ENCODE measurements around the gene NME2.
A peak's percentile ranks its signal among the peaks of the same experiment; 100 is the strongest.

The NME2 gene

GRCh38 chr17:51128076-51128475 is 38.1 kb upstream of the NME2 start:
- TF ChIP-seq POLR2A (IDR thresholded peaks at IDR 0.05; ENCODE audit: low read depth, low read length) = no peak
- TF ChIP-seq TAF1 (IDR thresholded peaks at IDR 0.05; ENCODE audit: borderline replicate concordance, low read depth, low read length) = no peak
- TF ChIP-seq POLR2AphosphoS5 (IDR thresholded peaks at IDR 0.05; ENCODE audit: low read depth, low read length) = no peak
- no peak for FAIRE-seq

DNA sequence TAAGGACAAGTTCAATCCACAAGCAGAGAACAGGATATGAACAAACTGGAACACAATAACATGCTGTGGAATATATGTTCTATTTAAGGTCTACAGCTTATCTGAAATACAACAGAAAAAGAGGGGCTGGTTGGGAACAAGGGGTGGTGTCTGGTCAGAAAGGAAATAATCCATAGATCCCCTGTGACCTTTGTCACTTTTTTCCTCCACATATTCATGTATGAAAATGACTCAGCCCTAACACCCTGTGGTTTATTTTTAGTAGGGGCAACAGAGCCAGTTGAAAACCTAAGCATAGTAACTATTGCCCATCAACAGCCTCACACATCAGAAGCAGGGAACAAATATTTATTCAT is 33.3 kb upstream of the NME2 start:
- DNase-seq (ENCODE audit: insufficient read length) = no peak
- no peak for FAIRE-seq
- TF ChIP-seq POLR2AphosphoS5 (IDR thresholded peaks at IDR 0.05; ENCODE audit: low read depth, low read length) = no peak
- no peak for TF ChIP-seq POLR2A (IDR thresholded peaks at IDR 0.05; ENCODE audit: low read depth, low read length)
- no peak for TF ChIP-seq TAF1 (IDR thresholded peaks at IDR 0.05; ENCODE audit: borderline replicate concordance, low read depth, low read length)

More at GRCh38 chr17:51128076-51128475, 38.1 kb upstream of the NME2 start:
- DNase-seq (ENCODE audit: insufficient read length) = no peak

- no peak for TF ChIP-seq POLR2AphosphoS5 (IDR thresholded peaks at IDR 0.05; ENCODE audit: low read depth, low read length)
- TF ChIP-seq POLR2A (IDR thresholded peaks at IDR 0.05; ENCODE audit: low read depth, low read length) = no peak
- TF ChIP-seq TAF1 (IDR thresholded peaks at IDR 0.05; ENCODE audit: borderline replicate concordance, low read depth, low read length) = no peak
- no peak for FAIRE-seq
- DNase-seq (ENCODE audit: insufficient read length) = no peak
Measured at GRCh38 chr17:51133365-51133764, 32.8 kb upstream of the NME2 start.

- FAIRE-seq = no peak
- DNase-seq (ENCODE audit: insufficient read length) = no peak
- TF ChIP-seq POLR2AphosphoS5 (IDR thresholded peaks at IDR 0.05; ENCODE audit: low read depth, low read length) (no peak), POLR2A (IDR thresholded peaks at IDR 0.05; ENCODE audit: low read depth, low read length) (no peak), TAF1 (IDR thresholded peaks at IDR 0.05; ENCODE audit: borderline replicate concordance, low read depth, low read length) (no peak)
Measured at GRCh38 chr17:51135956-51136355, 30.3 kb upstream of the NME2 start.

GRCh38 chr17:51142597-51142996 is 23.6 kb upstream of the NME2 start:
- DNase-seq (ENCODE audit: insufficient read length) (no peak), FAIRE-seq (no peak)
- TF ChIP-seq POLR2A (IDR thresholded peaks at IDR 0.05; ENCODE audit: low read depth, low read length) = no peak
- no peak for TF ChIP-seq POLR2AphosphoS5 (IDR thresholded peaks at IDR 0.05; ENCODE audit: low read depth, low read length)
- no peak for TF ChIP-seq TAF1 (IDR thresholded peaks at IDR 0.05; ENCODE audit: borderline replicate concordance, low read depth, low read length)

GRCh38 chr17:51144266-51145022 is 21.8 kb upstream of the NME2 start:
- FAIRE-seq (no peak), DNase-seq (ENCODE audit: insufficient read length) (no peak)
- TF ChIP-seq TAF1 (IDR thresholded peaks at IDR 0.05; ENCODE audit: borderline replicate concordance, low read depth, low read length) = no peak
- TF ChIP-seq POLR2A (IDR thresholded peaks at IDR 0.05; ENCODE audit: low read depth, low read length) = no peak
- TF ChIP-seq POLR2AphosphoS5 (IDR thresholded peaks at IDR 0.05; ENCODE audit: low read depth, low read length) = no peak

- DNase-seq (ENCODE audit: insufficient read length) (no peak), FAIRE-seq (no peak)
- TF ChIP-seq TAF1 (IDR thresholded peaks at IDR 0.05; ENCODE audit: borderline replicate concordance, low read depth, low read length) (no peak), POLR2A (IDR thresholded peaks at IDR 0.05; ENCODE audit: low read depth, low read length) (no peak), POLR2AphosphoS5 (IDR thresholded peaks at IDR 0.05; ENCODE audit: low read depth, low read length) (no peak)
Measured at GRCh38 chr17:51147650-51148049, 18.6 kb upstream of the NME2 start.

GRCh38 chr17:51149163-51149562 is 17.0 kb upstream of the NME2 start:
- FAIRE-seq = no peak
- TF ChIP-seq POLR2A (IDR thresholded peaks at IDR 0.05; ENCODE audit: low read depth, low read length) (no peak), TAF1 (IDR thresholded peaks at IDR 0.05; ENCODE audit: borderline replicate concordance, low read depth, low read length) (no peak), POLR2AphosphoS5 (IDR thresholded peaks at IDR 0.05; ENCODE audit: low read depth, low read length) (no peak)
- DNase-seq (ENCODE audit: insufficient read length) = no peak

GRCh38 chr17:51150932-51151331 is 15.3 kb upstream of the NME2 start:
- DNase-seq (ENCODE audit: insufficient read length) (no peak), FAIRE-seq (no peak)
- TF ChIP-seq POLR2AphosphoS5 (IDR thresholded peaks at IDR 0.05; ENCODE audit: low read depth, low read length) (no peak), POLR2A (IDR thresholded peaks at IDR 0.05; ENCODE audit: low read depth, low read length) (no peak), TAF1 (IDR thresholded peaks at IDR 0.05; ENCODE audit: borderline replicate concordance, low read depth, low read length) (no peak)

- DNase-seq (ENCODE audit: insufficient read length) (no peak), FAIRE-seq (no peak)
Measured at GRCh38 chr17:51152766-51153209, 13.4 kb upstream of the NME2 start.

DNA sequence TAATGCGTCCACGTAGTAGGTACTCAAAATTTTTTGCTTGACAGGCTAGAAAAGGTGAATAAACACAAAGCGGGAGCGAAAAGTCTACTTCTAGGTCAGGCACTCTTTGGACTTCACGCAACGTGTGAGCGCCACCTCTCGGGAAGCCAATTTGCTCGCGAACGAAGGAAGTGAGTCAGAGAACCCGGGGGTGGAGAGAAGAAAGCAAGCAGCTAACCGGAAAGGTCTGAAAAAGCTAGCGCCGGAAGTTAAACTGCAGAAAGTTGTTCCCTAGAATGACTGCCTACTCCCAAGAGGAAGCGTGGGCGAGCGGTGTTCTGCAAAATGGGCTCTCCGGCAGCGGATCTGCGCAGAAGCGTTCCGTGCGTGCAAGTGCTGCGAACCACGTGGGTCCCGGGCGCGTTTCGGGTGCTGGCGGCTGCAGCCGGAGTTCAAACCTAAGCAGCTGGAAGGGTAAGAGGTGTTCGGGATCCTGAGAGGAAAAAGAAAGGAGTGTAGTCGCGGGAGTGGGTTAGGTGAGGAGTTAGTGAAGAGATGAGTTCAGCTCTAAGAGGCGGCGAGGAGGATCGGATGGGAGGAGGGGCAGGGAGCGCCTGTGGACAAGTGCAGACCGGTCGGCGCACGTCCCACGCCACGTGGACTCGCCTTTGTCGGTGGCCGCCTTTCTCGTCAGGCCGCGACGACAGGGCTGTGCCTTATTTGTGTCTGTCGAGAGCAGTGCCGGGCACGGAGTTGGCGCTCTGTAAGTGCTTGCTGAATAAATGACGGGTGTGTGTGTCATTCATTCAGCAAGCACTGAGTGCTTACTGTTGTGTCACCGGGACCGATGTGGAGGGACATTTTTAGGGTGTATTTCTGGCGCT is 12.8 kb upstream of the NME2 start, which contains the start of gene NME1:
Gene NME1 (plus strand): TSS at position 350 of the 863 bp plus-strand sequence. CDS start 2,096 bp downstream, outside the sequence.
- DNase-seq (ENCODE audit: insufficient read length) (peak; percentile 80), FAIRE-seq (peak; percentile 93)
- TF ChIP-seq POLR2A (IDR thresholded peaks at IDR 0.05; ENCODE audit: low read depth, low read length) (peak; percentile 85), TAF1 (IDR thresholded peaks at IDR 0.05; ENCODE audit: borderline replicate concordance, low read depth, low read length) (peak; percentile 95), POLR2AphosphoS5 (IDR thresholded peaks at IDR 0.05; ENCODE audit: low read depth, low read length) (peak; percentile 90)

More at GRCh38 chr17:51152766-51153209, 13.4 kb upstream of the NME2 start:
- TF ChIP-seq POLR2AphosphoS5 (IDR thresholded peaks at IDR 0.05; ENCODE audit: low read depth, low read length) (no peak), POLR2A (IDR thresholded peaks at IDR 0.05; ENCODE audit: low read depth, low read length) (no peak), TAF1 (IDR thresholded peaks at IDR 0.05; ENCODE audit: borderline replicate concordance, low read depth, low read length) (no peak)
